Cardiac muscle cell (in vitro differentiated cells and primary cell): ENCODE data around the gene SULF2. TPM values are rescaled to one million over a fixed set of nuclear protein-coding genes. Genes with fewer than 3 reads are reported as not detected.
"Not testable (repeated sequence)": the region's sequence is repeated elsewhere in the genome, so short reads cannot be mapped to it uniquely, and the experiment has no call there.

Experiments
- DNase-seq, 2 donors: peaks; one replicate each; pipeline versions ENCODE4 v3.0.0 to v3.0.0-alpha.2; 2010 to 2017; ENCODE audit warnings: low read depth in 1 of 2, low spot score in 1 of 2
- H3K27ac ChIP-seq: fragments of 200-600 bp; sonication (generic); 2 replicates; pipeline ENCODE4 v1.5.1; 2016
- H3K27me3 ChIP-seq: fragments of 200-600 bp; sonication (generic); 2 replicates; pipeline ENCODE4 v1.6.0; 2016; ENCODE audit warnings: control low read depth
- H3K36me3 ChIP-seq: fragments of 200-600 bp; sonication (generic); 2 replicates; pipeline ENCODE4 v1.5.1; 2016; ENCODE audit warnings: control low read depth
- H3K4me1 ChIP-seq: fragments of 200-600 bp; sonication (generic); 2 replicates; pipeline ENCODE4 v1.8.1; 2017; ENCODE audit warnings: low read depth, mild to moderate bottlenecking, mixed run types
- H3K4me3 ChIP-seq: fragments of 200-600 bp; sonication (generic); 2 replicates; pipeline ENCODE4 v1.5.1; 2016; ENCODE audit warnings: mild to moderate bottlenecking
- H3K9me3 ChIP-seq: fragments of 200-600 bp; sonication (generic); 2 replicates; pipeline ENCODE4 v1.5.1; 2017; ENCODE audit warnings: low read depth, mild to moderate bottlenecking, control low read depth
- CTCF ChIP-seq: IDR thresholded peaks from 2 replicates; pipeline ENCODE4 v1.5.1; 2012; ENCODE audit warnings: low read depth, mild to moderate bottlenecking, low read length
- polyA plus RNA-seq: library from polyadenylated mRNA; unstranded; fragments of >200 nt; fragmentation: Nextera tagmentation; extraction: Ambion mirVana; gene quantifications from 2 replicates; pipeline ENCODE4 v1.2.1, GENCODE V29; 2016
- total RNA-seq: library from RNA; depleted of rRNA; stranded (reverse); fragments of >200 nt; gene quantifications from 2 replicates; pipeline ENCODE4 v1.2.3, GENCODE V29; 2016

Gene SULF2
- total and polyA plus RNA-seq, 2 experiments from 2014 or later = 4.2 to 9.6 TPM

- peaks cover 17% of the 10 kb centered on the region for H3K27me3 ChIP-seq
- H3K9me3 ChIP-seq = no peaks in the 10 kb centered on the region
- TF ChIP-seq CTCF = no peak
- no peaks in the 10 kb centered on the region for H3K36me3 ChIP-seq
- DNase-seq = no peak
- no peak overlapping the region for H3K27ac ChIP-seq
- H3K4me1 ChIP-seq = no peaks in the 10 kb centered on the region
- H3K4me3 ChIP-seq = no peak overlapping the region
Observed at GRCh38 chr20:47809161-47809960, 24.1 kb upstream of the SULF2 start.

- H3K4me3 ChIP-seq = no peak overlapping the region
- H3K9me3 ChIP-seq = no peaks in the 10 kb centered on the region
- no peak for DNase-seq
- H3K36me3 ChIP-seq = no peaks in the 10 kb centered on the region
- no peaks in the 10 kb centered on the region for H3K4me1 ChIP-seq
- TF ChIP-seq CTCF = no peak
- H3K27me3 ChIP-seq = peaks cover 17% of the 10 kb centered on the region
- H3K27ac ChIP-seq = no peak overlapping the region
Observed at GRCh38 chr20:47805951-47806350, 20.7 kb upstream of the SULF2 start.

- H3K4me1 ChIP-seq, H3K9me3 ChIP-seq, H3K36me3 ChIP-seq, H3K27ac ChIP-seq, DNase-seq, H3K4me3 ChIP-seq: not testable (repeated sequence)
- H3K27me3 ChIP-seq = peaks cover 17% of the 10 kb centered on the region
Observed at GRCh38 chr20:47804972-47805371, 19.7 kb upstream of the SULF2 start.

- not testable (repeated sequence) for H3K4me1 ChIP-seq, H3K9me3 ChIP-seq, H3K27ac ChIP-seq, H3K36me3 ChIP-seq, DNase-seq, H3K4me3 ChIP-seq
- peaks cover 19% of the 10 kb centered on the region for H3K27me3 ChIP-seq
Observed at GRCh38 chr20:47804224-47804825, 19.0 kb upstream of the SULF2 start.

GRCh38 chr20:47802975-47803374 is 17.7 kb upstream of the SULF2 start:
- no peak for TF ChIP-seq CTCF
- Histone ChIP-seq H3K9me3 (no peaks in the 10 kb centered on the region), H3K4me3 (no peak overlapping the region), H3K4me1 (no peaks in the 10 kb centered on the region), H3K27me3 (peaks cover 19% of the 10 kb centered on the region), H3K27ac (no peak overlapping the region), H3K36me3 (no peaks in the 10 kb centered on the region)
- DNase-seq = no peak

- H3K4me1 ChIP-seq = no peaks in the 10 kb centered on the region
Observed at GRCh38 chr20:47802226-47802920, 17.1 kb upstream of the SULF2 start.

More at GRCh38 chr20:47802226-47802920, 17.1 kb upstream of the SULF2 start:
- no peak for DNase-seq
- peaks cover 18% of the 10 kb centered on the region for H3K27me3 ChIP-seq
- TF ChIP-seq CTCF = no peak
- H3K36me3 ChIP-seq = no peaks in the 10 kb centered on the region
- H3K9me3 ChIP-seq = no peaks in the 10 kb centered on the region
- H3K27ac ChIP-seq = no peak overlapping the region
- no peak overlapping the region for H3K4me3 ChIP-seq
